Panc1 (cell line): ENCODE data around the gene NSG2. TPM values are rescaled to one million over a fixed set of nuclear protein-coding genes. Genes with fewer than 3 reads are reported as not detected.

ENCODE experiments used
- ATAC-seq: fragments of 200-7000 bp; cut with Tn5 transposase; 2 replicates; pipeline ENCODE4 v1.9.1; 2020; ENCODE audit warnings: mild to moderate bottlenecking, moderate library complexity
- BruUV-seq: library from RNA; stranded (reverse); fragments of 400-500 nt; replicated peaks from 2 replicates; lab custom pipeline; 2021; lab: Mats Ljungman, UMichigan
- CTCF ChIA-PET: fragments of 300-600 bp; sonication (Branson Sonifier 250); formaldehyde crosslinking; loops from one replicate; lab custom pipeline; 2022; ENCODE audit warnings: antibody characterized with exemption; lab: Charles Lee
- POLR2A ChIA-PET: fragments of 300-600 bp; sonication (Branson Sonifier 250); formaldehyde crosslinking; loops from one replicate; lab custom pipeline; 2022; ENCODE audit warnings: antibody characterized with exemption; lab: Charles Lee
- DNase-seq: peaks from one replicate; pipeline ENCODE4 v3.0.0-alpha.2; 2010; ENCODE audit warnings: low read depth, low spot score
- H3K27ac ChIP-seq: 2 replicates; pipeline ENCODE4 v1.5.1; 2011; ENCODE audit warnings: mild to moderate bottlenecking, low read length, inconsistent platforms
- H3K27me3 ChIP-seq: fragments of 200-500 bp; sonication (Bioruptor generic); 2 replicates; pipeline ENCODE4 v1.6.0; 2014; ENCODE audit warnings: low read length, inconsistent platforms; ENCODE audit not compliant: control insufficient read depth, insufficient read depth
- H3K36me3 ChIP-seq: fragments of 200-500 bp; sonication (Bioruptor generic); 2 replicates; pipeline ENCODE4 v1.5.1; 2014; ENCODE audit warnings: inconsistent platforms, mild to moderate bottlenecking, low read length, moderate library complexity; ENCODE audit not compliant: control insufficient read depth, insufficient read depth
- H3K4me1 ChIP-seq: 2 replicates; pipeline ENCODE4 v1.5.1; 2011; ENCODE audit warnings: inconsistent platforms, mild to moderate bottlenecking, low read length, moderate library complexity; ENCODE audit not compliant: control insufficient read depth, insufficient read depth
- H3K4me3 ChIP-seq, 2 experiments: 2 replicates each; pipeline ENCODE4 v1.5.1; 2011 to 2012; ENCODE audit warnings: low read depth in 2 of 2, low read length in 2 of 2, mild to moderate bottlenecking in 2 of 2, inconsistent platforms in 1 of 2, moderate library complexity in 1 of 2
- H3K9me3 ChIP-seq: fragments of 200-500 bp; sonication (Bioruptor generic); 2 replicates; pipeline ENCODE4 v1.5.1; 2014; ENCODE audit warnings: low read depth, mild to moderate bottlenecking, inconsistent platforms, low read length, moderate library complexity; ENCODE audit not compliant: control insufficient read depth, insufficient read depth
- POLR2AphosphoS5 ChIP-seq: IDR thresholded peaks from 2 replicates; pipeline ENCODE4 v1.6.1; 2012; ENCODE audit warnings: mild to moderate bottlenecking, low read depth, low read length, moderate library complexity
- SIN3A ChIP-seq: IDR thresholded peaks from 2 replicates; pipeline ENCODE4 v1.6.1; 2012; ENCODE audit warnings: low read depth, mild to moderate bottlenecking, low read length, moderate library complexity, borderline replicate concordance; ENCODE audit not compliant: insufficient read depth
- TCF7L2 ChIP-seq: IDR thresholded peaks from 2 replicates; pipeline ENCODE4 v1.6.1; 2011; ENCODE audit warnings: mild to moderate bottlenecking, low read depth, low read length, inconsistent platforms
- in situ Hi-C: cut with HindIII; loops from 2 replicates; pipeline ENCODE4 v1.10.0; 2016; ENCODE audit warnings: low sequenced_read_pairs, low pct_unique_long_range_greater_than_20kb
- intact Hi-C: fragments of 100-400 bp; cut with micrococcal nuclease; formaldehyde crosslinking; loops from one replicate; pipeline ENCODE4 v1.10.0; 2022; ENCODE audit not compliant: unreplicated experiment
- total RNA-seq: library from RNA; stranded (reverse); gene quantifications from one replicate; pipeline ENCODE4 v1.2.1, GENCODE V29; 2021; ENCODE audit not compliant: unreplicated experiment
- TF ChIP-seq, protein P1 (sequence below), 2 experiments: IDR thresholded peaks; 2 replicates each; pipeline ENCODE4 v1.6.1; 2011 to 2012; ENCODE audit warnings: low read depth in 2 of 2, control low read depth in 1 of 2, low read length in 1 of 2, mild to moderate bottlenecking in 1 of 2, moderate library complexity in 1 of 2; ENCODE audit not compliant: insufficient read depth in 1 of 2
- TF ChIP-seq, protein P2 (sequence below): fragments of 450-650 bp; IDR thresholded peaks from 2 replicates; pipeline ENCODE4 v1.5.1; 2017; ENCODE audit warnings: mild to moderate bottlenecking

The NSG2 gene
- total RNA-seq, 1 experiment from 2014 or later: not detected

DNA sequence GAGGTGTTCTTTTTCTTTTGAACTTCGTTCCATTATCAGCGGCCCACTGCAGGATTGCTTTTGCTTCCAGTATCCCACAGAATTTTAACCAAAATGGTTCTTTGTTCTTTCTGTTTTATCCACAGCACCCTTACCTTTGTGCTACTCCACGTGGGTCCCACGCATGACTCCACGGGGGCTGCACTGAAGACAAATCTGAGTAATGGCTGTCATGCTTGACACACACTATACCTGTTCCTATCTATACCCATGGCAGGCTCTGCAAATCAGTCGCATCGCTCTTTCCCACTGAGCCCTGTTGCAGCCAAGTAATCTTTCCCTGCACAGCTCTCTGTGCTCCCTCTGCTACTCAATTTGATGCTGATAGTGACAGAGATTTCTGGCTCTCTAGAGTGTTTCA lies 69.7 kb downstream of the NSG2 start:
- BruUV-seq: no TSS peak
- ChIA-PET CTCF (no interaction called here), POLR2A (no interaction called here)
- intact Hi-C loops (no loop called here), in situ Hi-C loops (no loop called here)
- Histone ChIP-seq H3K27me3 (peaks cover 3% of the 10 kb centered on the region; the same call in 1 of the 2 replicates), H3K27ac (no peak overlapping the region), H3K4me3 (no peak overlapping the region), H3K36me3 (no peaks in the 10 kb centered on the region), H3K9me3 (no peaks in the 10 kb centered on the region), H3K4me1 (no peaks in the 10 kb centered on the region)
- no peak for ATAC-seq
- no peak for TF ChIP-seq POLR2AphosphoS5
- TF ChIP-seq, protein P1, sequence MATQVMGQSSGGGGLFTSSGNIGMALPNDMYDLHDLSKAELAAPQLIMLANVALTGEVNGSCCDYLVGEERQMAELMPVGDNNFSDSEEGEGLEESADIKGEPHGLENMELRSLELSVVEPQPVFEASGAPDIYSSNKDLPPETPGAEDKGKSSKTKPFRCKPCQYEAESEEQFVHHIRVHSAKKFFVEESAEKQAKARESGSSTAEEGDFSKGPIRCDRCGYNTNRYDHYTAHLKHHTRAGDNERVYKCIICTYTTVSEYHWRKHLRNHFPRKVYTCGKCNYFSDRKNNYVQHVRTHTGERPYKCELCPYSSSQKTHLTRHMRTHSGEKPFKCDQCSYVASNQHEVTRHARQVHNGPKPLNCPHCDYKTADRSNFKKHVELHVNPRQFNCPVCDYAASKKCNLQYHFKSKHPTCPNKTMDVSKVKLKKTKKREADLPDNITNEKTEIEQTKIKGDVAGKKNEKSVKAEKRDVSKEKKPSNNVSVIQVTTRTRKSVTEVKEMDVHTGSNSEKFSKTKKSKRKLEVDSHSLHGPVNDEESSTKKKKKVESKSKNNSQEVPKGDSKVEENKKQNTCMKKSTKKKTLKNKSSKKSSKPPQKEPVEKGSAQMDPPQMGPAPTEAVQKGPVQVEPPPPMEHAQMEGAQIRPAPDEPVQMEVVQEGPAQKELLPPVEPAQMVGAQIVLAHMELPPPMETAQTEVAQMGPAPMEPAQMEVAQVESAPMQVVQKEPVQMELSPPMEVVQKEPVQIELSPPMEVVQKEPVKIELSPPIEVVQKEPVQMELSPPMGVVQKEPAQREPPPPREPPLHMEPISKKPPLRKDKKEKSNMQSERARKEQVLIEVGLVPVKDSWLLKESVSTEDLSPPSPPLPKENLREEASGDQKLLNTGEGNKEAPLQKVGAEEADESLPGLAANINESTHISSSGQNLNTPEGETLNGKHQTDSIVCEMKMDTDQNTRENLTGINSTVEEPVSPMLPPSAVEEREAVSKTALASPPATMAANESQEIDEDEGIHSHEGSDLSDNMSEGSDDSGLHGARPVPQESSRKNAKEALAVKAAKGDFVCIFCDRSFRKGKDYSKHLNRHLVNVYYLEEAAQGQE (IDR thresholded peaks at IDR 0.05; ENCODE audit: insufficient read depth in 1 of 2, low read depth in 2 of 2, low read length in 1 of 2): no peak
- no peak for TF ChIP-seq SIN3A
- TF ChIP-seq, protein P2, sequence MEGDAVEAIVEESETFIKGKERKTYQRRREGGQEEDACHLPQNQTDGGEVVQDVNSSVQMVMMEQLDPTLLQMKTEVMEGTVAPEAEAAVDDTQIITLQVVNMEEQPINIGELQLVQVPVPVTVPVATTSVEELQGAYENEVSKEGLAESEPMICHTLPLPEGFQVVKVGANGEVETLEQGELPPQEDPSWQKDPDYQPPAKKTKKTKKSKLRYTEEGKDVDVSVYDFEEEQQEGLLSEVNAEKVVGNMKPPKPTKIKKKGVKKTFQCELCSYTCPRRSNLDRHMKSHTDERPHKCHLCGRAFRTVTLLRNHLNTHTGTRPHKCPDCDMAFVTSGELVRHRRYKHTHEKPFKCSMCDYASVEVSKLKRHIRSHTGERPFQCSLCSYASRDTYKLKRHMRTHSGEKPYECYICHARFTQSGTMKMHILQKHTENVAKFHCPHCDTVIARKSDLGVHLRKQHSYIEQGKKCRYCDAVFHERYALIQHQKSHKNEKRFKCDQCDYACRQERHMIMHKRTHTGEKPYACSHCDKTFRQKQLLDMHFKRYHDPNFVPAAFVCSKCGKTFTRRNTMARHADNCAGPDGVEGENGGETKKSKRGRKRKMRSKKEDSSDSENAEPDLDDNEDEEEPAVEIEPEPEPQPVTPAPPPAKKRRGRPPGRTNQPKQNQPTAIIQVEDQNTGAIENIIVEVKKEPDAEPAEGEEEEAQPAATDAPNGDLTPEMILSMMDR: no peak
- TF ChIP-seq TCF7L2: no peak
- DNase-seq: no peak

DNA sequence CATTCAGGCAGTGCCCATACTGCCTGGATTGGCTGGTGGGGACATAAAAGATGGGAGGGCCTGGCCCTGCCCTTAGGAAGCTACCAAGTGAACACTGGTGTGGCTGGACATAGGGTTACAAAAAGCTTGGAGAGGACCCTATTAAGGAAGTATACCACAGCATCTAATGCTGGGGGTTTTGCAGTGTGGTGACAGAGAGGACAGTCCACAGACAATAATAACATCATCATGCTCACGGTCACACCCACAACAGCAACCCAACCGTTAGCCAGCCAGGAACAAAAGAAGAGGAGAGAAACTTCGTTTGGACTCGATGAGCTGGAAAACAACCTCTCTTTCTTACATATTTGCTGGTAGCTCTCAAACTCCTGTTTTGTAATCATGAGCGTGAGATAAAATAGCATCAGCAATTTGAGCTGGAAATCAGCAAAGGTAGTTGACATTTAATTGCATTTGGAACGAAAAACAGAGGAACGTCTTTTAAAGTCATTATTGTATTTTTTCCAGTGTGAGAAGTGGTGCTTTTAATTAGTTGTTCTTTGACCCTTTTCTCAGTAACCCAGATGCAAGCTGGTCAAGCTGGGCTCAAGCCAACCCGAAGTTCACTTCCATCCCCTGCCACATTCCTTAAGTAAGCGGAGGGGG lies 73.4 kb downstream of the NSG2 start:
- TF ChIP-seq POLR2AphosphoS5 (no peak), SIN3A (no peak), TCF7L2 (no peak)
- TF ChIP-seq, protein P2: no peak
- TF ChIP-seq, protein P1 (IDR thresholded peaks at IDR 0.05; ENCODE audit: insufficient read depth in 1 of 2, low read depth in 2 of 2, low read length in 1 of 2): no peak
- BruUV-seq: no TSS peak
- no peaks in the 10 kb centered on the region for H3K9me3 ChIP-seq
- no peak overlapping the region for H3K27ac ChIP-seq
- ATAC-seq (no peak), DNase-seq (no peak)
- intact Hi-C loops: no loop called here
- no peak overlapping the region for H3K4me3 ChIP-seq
- H3K27me3 ChIP-seq: peaks cover 3% of the 10 kb centered on the region; the same call in 1 of the 2 replicates
- no peaks in the 10 kb centered on the region for H3K36me3 ChIP-seq
- POLR2A ChIA-PET: no interaction called here
- H3K4me1 ChIP-seq: no peaks in the 10 kb centered on the region
- in situ Hi-C loops: no loop called here
- CTCF ChIA-PET: no interaction called here
